ENCODE measurements around the gene SEZ6L.

DNA sequence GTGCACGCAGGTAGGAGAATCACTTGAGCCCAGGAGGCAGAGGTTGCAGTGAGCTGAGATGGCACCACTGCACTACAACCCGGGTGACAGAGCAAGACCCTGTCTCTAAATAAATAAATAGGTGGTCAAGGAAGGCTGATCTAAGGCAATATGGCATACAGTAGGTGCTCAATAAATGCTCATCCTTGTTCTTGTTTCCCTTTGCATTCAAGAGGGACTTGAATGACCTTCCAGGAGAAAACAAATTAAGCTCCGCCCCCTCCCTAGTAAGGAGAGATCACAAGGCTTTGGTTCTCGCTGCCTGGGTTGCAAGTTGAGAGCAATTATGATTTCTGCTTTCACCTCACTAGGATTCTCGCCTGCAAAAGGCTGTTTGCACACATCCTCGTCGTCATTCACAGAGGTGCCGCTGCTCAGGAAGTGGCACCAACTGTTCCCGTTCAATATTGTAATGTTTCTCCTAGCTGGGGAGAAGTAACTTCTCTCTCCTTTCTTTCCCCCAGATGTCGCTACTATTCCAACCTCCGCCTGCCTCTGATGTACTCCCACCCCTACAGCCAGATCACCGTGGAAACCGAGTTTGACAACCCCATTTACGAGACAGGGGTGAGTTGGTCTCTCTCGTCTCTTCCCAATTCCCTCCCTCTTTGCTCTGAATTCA is 208.0 kb downstream of the SEZ6L start:
- TF ChIP-seq, protein P1, sequence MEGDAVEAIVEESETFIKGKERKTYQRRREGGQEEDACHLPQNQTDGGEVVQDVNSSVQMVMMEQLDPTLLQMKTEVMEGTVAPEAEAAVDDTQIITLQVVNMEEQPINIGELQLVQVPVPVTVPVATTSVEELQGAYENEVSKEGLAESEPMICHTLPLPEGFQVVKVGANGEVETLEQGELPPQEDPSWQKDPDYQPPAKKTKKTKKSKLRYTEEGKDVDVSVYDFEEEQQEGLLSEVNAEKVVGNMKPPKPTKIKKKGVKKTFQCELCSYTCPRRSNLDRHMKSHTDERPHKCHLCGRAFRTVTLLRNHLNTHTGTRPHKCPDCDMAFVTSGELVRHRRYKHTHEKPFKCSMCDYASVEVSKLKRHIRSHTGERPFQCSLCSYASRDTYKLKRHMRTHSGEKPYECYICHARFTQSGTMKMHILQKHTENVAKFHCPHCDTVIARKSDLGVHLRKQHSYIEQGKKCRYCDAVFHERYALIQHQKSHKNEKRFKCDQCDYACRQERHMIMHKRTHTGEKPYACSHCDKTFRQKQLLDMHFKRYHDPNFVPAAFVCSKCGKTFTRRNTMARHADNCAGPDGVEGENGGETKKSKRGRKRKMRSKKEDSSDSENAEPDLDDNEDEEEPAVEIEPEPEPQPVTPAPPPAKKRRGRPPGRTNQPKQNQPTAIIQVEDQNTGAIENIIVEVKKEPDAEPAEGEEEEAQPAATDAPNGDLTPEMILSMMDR (IDR thresholded peaks at IDR 0.05; ENCODE audit: low read length) = no peak; the same call in 1 of the 2 replicates
- no peak for TF ChIP-seq EZH2 (IDR thresholded peaks at IDR 0.05; ENCODE audit: borderline replicate concordance, low read length)
